Nephron (organoid): ENCODE results near the gene AMPD3.
A peak's percentile ranks its signal among the peaks of the same experiment; 100 is the strongest.

Source experiments
- H3K27ac Mint-ChIP-seq, 3 experiments: 2 replicates each; pipeline ENCODE4 v1.8.0; 2020; ENCODE audit warnings: mixed read lengths in 3 of 3, mild to moderate bottlenecking in 2 of 3, moderate library complexity in 1 of 3
- H3K27me3 Mint-ChIP-seq: 2 replicates; pipeline ENCODE4 v1.8.0; 2021; ENCODE audit warnings: low read depth, mild to moderate bottlenecking, moderate library complexity, mixed read lengths
- H3K36me3 Mint-ChIP-seq: 2 replicates; pipeline ENCODE4 v1.8.0; 2020; ENCODE audit warnings: low read depth, mixed read lengths
- H3K4me1 Mint-ChIP-seq: 2 replicates; pipeline ENCODE4 v1.8.0; 2020; ENCODE audit warnings: mixed read lengths
- H3K4me3 Mint-ChIP-seq, 3 experiments: 2 replicates each; pipeline ENCODE4 v1.8.0; 2020; ENCODE audit warnings: mild to moderate bottlenecking in 3 of 3, mixed read lengths in 3 of 3, moderate library complexity in 2 of 3
- H3K9me3 Mint-ChIP-seq: 2 replicates; pipeline ENCODE4 v1.8.0; 2020; ENCODE audit warnings: mixed read lengths
- TF ChIP-seq, protein P1 (sequence below), 3 experiments: fragments of 200-600 bp; sonication (generic); IDR thresholded peaks; one replicate each; pipeline ENCODE4 v1.5.0; 2021; ENCODE audit warnings: antibody characterized with exemption in 3 of 3; ENCODE audit not compliant: unreplicated experiment in 3 of 3

The AMPD3 gene

DNA sequence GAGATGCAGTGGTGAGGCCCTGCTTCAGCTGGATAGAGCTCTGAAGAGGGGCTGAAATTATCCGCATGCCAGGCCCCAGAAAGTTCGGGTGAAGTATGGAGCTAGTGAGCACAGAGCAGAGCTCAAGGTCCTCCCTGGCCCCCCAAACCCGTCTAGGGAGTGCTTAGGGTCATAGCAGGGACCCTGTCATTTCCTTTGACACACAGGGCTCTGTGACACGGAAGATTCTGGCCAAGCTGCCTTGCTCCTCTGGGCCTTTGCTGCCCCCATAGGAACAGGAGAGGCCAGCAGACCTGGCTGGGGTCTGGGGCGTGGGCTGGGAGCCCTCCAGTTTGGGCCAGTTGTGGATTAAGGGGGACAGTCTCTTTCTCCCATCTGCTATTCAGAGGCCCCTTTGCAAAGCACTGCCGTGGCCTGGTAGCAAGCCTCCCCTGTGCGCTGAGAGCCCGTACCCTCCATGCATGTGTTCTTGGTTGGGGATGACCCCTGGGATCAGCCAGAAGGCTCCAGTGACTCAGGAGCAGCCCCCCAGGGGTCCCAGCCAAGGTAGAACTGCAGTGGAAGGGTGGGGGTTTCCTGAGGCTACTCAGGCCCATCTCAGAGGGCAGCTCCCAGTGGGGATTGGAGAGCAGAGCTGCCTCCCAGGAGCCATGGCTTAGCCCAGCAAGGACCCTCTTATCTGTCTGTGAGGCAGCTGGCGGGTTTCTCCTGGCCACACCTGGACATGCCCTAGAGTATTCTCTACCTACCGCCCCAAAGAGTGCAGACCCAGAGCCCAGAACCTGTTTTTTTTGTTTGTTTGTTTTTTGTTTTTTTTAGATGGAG, 43.6 kb downstream of the AMPD3 start:
- no peak overlapping the region for H3K4me3 Mint-ChIP-seq
- no peaks in the 10 kb centered on the region for H3K9me3 Mint-ChIP-seq
- TF ChIP-seq, protein P1, sequence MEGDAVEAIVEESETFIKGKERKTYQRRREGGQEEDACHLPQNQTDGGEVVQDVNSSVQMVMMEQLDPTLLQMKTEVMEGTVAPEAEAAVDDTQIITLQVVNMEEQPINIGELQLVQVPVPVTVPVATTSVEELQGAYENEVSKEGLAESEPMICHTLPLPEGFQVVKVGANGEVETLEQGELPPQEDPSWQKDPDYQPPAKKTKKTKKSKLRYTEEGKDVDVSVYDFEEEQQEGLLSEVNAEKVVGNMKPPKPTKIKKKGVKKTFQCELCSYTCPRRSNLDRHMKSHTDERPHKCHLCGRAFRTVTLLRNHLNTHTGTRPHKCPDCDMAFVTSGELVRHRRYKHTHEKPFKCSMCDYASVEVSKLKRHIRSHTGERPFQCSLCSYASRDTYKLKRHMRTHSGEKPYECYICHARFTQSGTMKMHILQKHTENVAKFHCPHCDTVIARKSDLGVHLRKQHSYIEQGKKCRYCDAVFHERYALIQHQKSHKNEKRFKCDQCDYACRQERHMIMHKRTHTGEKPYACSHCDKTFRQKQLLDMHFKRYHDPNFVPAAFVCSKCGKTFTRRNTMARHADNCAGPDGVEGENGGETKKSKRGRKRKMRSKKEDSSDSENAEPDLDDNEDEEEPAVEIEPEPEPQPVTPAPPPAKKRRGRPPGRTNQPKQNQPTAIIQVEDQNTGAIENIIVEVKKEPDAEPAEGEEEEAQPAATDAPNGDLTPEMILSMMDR (IDR thresholded peaks at IDR 0.05; ENCODE audit: unreplicated experiment in 3 of 3): no peak
- peaks cover 31% of the 10 kb centered on the region for H3K36me3 Mint-ChIP-seq
- H3K4me1 Mint-ChIP-seq: peaks cover 14% of the 10 kb centered on the region
- H3K27ac Mint-ChIP-seq: peak overlapping the region in 1 of 3 experiments; percentile 10
- H3K27me3 Mint-ChIP-seq: peaks cover 11% of the 10 kb centered on the region

DNA sequence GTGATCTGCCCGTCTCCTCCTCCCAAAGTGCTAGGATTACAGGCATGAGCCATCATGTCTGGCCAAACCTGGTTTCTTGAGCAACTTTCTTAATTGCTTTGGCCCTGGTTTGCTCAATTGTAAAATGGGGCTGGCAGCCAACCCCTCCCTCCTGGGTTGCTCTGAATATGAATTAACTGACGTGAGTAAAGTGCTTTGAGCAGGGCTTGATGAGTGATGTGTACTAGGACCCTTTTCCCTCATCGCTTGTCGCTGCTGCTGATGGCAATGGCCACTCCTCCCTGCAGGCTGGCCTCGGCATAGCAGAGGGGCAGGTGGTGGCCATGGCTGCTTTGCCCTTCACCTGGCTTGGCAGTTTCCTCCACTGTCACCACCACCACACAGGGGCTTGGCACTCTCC, 44.4 kb downstream of the AMPD3 start:
- Mint-ChIP-seq H3K27ac (no peak overlapping the region), H3K4me1 (peaks cover 14% of the 10 kb centered on the region), H3K36me3 (peaks cover 28% of the 10 kb centered on the region), H3K4me3 (no peak overlapping the region), H3K9me3 (no peaks in the 10 kb centered on the region), H3K27me3 (peaks cover 11% of the 10 kb centered on the region)
- TF ChIP-seq, protein P1 (IDR thresholded peaks at IDR 0.05; ENCODE audit: unreplicated experiment in 3 of 3): no peak

DNA sequence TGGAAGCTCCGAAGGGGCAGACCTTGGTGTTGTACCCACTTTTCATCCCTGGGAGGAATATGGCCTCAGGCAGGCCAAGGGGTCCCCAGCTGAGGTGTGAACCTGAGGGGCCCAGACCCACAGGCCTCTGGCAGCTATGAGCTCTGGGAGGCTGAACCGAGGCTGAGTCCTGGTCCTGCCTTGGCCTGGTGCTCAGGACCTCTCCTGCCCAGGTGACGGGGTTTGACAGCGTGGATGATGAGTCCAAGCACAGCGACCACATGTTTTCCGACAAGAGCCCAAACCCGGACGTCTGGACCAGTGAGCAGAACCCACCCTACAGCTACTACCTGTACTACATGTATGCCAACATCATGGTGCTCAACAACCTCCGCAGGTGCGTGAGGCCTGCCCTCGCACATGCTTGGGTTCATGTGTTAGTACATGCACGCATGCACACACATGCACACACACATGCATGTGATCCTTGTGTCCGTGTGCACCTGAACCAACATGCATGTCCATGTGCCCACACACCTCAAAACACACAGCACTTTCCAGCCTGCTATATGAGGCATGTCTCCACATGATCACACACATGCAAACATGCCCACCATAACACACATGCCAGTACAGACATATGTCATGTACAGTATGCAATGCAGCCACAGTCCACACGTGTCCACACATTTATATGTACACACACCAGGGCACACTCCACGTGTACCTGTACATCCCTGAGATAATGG, 45.0 kb downstream of the AMPD3 start:
- no peak overlapping the region for H3K4me3 Mint-ChIP-seq
- H3K27me3 Mint-ChIP-seq: peaks cover 11% of the 10 kb centered on the region

GRCh38 chr11:10500757-10501684, 46.0 kb downstream of the AMPD3 start:
- Mint-ChIP-seq H3K27ac (no peak overlapping the region), H3K36me3 (peaks cover 24% of the 10 kb centered on the region), H3K9me3 (no peaks in the 10 kb centered on the region), H3K4me1 (peaks cover 14% of the 10 kb centered on the region), H3K27me3 (peaks cover 11% of the 10 kb centered on the region), H3K4me3 (no peak overlapping the region)
- TF ChIP-seq, protein P1 (IDR thresholded peaks at IDR 0.05; ENCODE audit: unreplicated experiment in 3 of 3): no peak

More for the DNA sequence above, 45.0 kb downstream of the AMPD3 start:
- Mint-ChIP-seq H3K9me3 (no peaks in the 10 kb centered on the region), H3K4me1 (peaks cover 14% of the 10 kb centered on the region), H3K27ac (no peak overlapping the region), H3K36me3 (peaks cover 24% of the 10 kb centered on the region)
- TF ChIP-seq, protein P1 (IDR thresholded peaks at IDR 0.05; ENCODE audit: unreplicated experiment in 3 of 3): no peak

DNA sequence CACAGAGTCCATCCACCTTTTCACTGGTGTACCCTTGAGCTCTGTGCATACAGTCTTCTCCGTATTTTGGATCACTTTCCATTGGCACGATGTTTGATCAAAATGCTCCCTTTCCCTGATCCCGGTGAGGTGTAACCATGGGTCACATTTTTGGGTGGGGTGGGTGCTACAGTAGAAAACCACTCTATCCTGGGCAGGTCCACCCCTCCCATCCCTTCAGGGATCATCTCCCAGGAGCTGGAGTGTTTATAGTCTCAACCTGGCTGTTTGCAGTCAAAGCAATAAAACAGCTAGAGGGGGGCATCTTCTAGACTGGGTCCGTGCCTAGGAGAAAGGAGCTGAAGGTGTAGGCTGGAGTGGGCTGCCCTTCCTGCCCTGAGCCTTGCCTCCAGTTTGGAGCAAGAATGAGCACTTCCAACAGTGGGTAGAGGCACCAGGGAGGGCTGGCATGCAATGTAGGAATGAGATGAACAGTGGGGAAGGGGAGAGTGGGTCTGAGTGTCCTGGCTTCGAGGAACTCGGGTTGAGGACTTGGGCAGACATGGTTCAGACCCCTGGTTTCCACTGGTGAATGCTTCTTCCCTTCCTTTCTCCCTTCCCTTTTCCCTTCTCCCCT, 47.1 kb downstream of the AMPD3 start:
- Mint-ChIP-seq H3K4me3 (no peak overlapping the region), H3K27ac (no peak overlapping the region), H3K27me3 (peaks cover 7% of the 10 kb centered on the region), H3K9me3 (no peaks in the 10 kb centered on the region), H3K36me3 (peaks cover 18% of the 10 kb centered on the region), H3K4me1 (peaks cover 9% of the 10 kb centered on the region)
- TF ChIP-seq, protein P1 (IDR thresholded peaks at IDR 0.05; ENCODE audit: unreplicated experiment in 3 of 3): no peak
